Central memory CD8-positive, alpha-beta T cell (primary cell): Measurements from ENCODE around the gene PIP5K1C.

Experiments
- ATAC-seq: fragments of 150-1000 bp; cut with Tn5 transposase; replicated peaks from 2 replicates; pipeline ENCODE4 v1.10.0; 2022; ENCODE audit warnings: mild to moderate bottlenecking, moderate FRiP score, moderate number of reproducible peaks; ENCODE audit not compliant: poor library complexity, severe bottlenecking; ENCODE audit errors: extremely low read depth
- DNase-seq, 2 donors: peaks; one replicate each; pipeline ENCODE4 v3.0.0; 2021; ENCODE audit warnings: low spot score in 2 of 2
- H3K27ac Mint-ChIP-seq: one replicate; pipeline ENCODE4 v1.8.0; 2022; ENCODE audit warnings: low read depth, mild to moderate bottlenecking, moderate library complexity, mixed read lengths
- H3K27me3 Mint-ChIP-seq: one replicate; pipeline ENCODE4 v1.8.0; 2022; ENCODE audit warnings: mixed read lengths
- H3K36me3 Mint-ChIP-seq: one replicate; pipeline ENCODE4 v1.8.0; 2022; ENCODE audit warnings: mild to moderate bottlenecking, moderate library complexity, mixed read lengths; ENCODE audit not compliant: insufficient read depth
- H3K4me1 Mint-ChIP-seq: one replicate; pipeline ENCODE4 v1.8.0; 2022; ENCODE audit warnings: mixed read lengths
- H3K4me3 Mint-ChIP-seq: one replicate; pipeline ENCODE4 v1.8.0; 2022; ENCODE audit warnings: mild to moderate bottlenecking, moderate library complexity, mixed read lengths
- H3K9me3 Mint-ChIP-seq: one replicate; pipeline ENCODE4 v1.8.0; 2022; ENCODE audit warnings: mixed read lengths

PIP5K1C gene

GRCh38 chr19:3604987-3605343, 95.3 kb downstream of the PIP5K1C start:
- H3K36me3 Mint-ChIP-seq, result peaks cover 2% of the 10 kb centered on the region
- H3K27me3 Mint-ChIP-seq, result no peaks in the 10 kb centered on the region
- ATAC-seq, result peak; percentile 55
- no peak for DNase-seq
- no peak overlapping the region for H3K27ac Mint-ChIP-seq
- no peaks in the 10 kb centered on the region for H3K9me3 Mint-ChIP-seq
- peaks cover 8% of the 10 kb centered on the region for H3K4me1 Mint-ChIP-seq
- no peak overlapping the region for H3K4me3 Mint-ChIP-seq

GRCh38 chr19:3604227-3604986, 95.9 kb downstream of the PIP5K1C start:
- Mint-ChIP-seq H3K4me3 (no peak overlapping the region), H3K27me3 (no peaks in the 10 kb centered on the region), H3K9me3 (no peaks in the 10 kb centered on the region), H3K36me3 (no peaks in the 10 kb centered on the region), H3K27ac (no peak overlapping the region), H3K4me1 (peaks cover 8% of the 10 kb centered on the region)
- no peak for DNase-seq
- ATAC-seq, result no peak

- Mint-ChIP-seq H3K4me1 (peaks cover 6% of the 10 kb centered on the region), H3K9me3 (no peaks in the 10 kb centered on the region), H3K36me3 (no peaks in the 10 kb centered on the region), H3K27ac (no peak overlapping the region), H3K4me3 (no peak overlapping the region), H3K27me3 (no peaks in the 10 kb centered on the region)
- DNase-seq (no peak), ATAC-seq (no peak)
These were observed 97.0 kb downstream of the PIP5K1C start for GRCh38 chr19:3603121-3603811.

GRCh38 chr19:3601021-3601420, 99.2 kb downstream of the PIP5K1C start:
- ATAC-seq, result no peak

GRCh38 chr19:3599776-3600187, 100.5 kb downstream of the PIP5K1C start:
- Mint-ChIP-seq H3K4me3 (no peak overlapping the region), H3K27me3 (no peaks in the 10 kb centered on the region), H3K27ac (no peak overlapping the region), H3K4me1 (no peaks in the 10 kb centered on the region), H3K9me3 (no peaks in the 10 kb centered on the region), H3K36me3 (no peaks in the 10 kb centered on the region)
- no peak for ATAC-seq
- no peak for DNase-seq

More at GRCh38 chr19:3601021-3601420, 99.2 kb downstream of the PIP5K1C start:
- Mint-ChIP-seq H3K27me3 (no peaks in the 10 kb centered on the region), H3K36me3 (no peaks in the 10 kb centered on the region), H3K27ac (no peak overlapping the region), H3K4me3 (no peak overlapping the region), H3K9me3 (no peaks in the 10 kb centered on the region), H3K4me1 (no peaks in the 10 kb centered on the region)
- no peak for DNase-seq

GRCh38 chr19:3595521-3596061, 104.7 kb downstream of the PIP5K1C start:
- no peaks in the 10 kb centered on the region for H3K9me3 Mint-ChIP-seq
- H3K27me3 Mint-ChIP-seq, result no peaks in the 10 kb centered on the region
- H3K27ac Mint-ChIP-seq, result no peak overlapping the region
- H3K4me3 Mint-ChIP-seq, result no peak overlapping the region
- no peak for DNase-seq
- H3K36me3 Mint-ChIP-seq, result no peaks in the 10 kb centered on the region
- ATAC-seq, result no peak
- H3K4me1 Mint-ChIP-seq, result no peaks in the 10 kb centered on the region

GRCh38 chr19:3593156-3593555, 107.1 kb downstream of the PIP5K1C start:
- no peaks in the 10 kb centered on the region for H3K4me1 Mint-ChIP-seq
- no peaks in the 10 kb centered on the region for H3K36me3 Mint-ChIP-seq
- H3K27me3 Mint-ChIP-seq, result no peaks in the 10 kb centered on the region
- H3K4me3 Mint-ChIP-seq, result no peak overlapping the region
- H3K9me3 Mint-ChIP-seq, result no peaks in the 10 kb centered on the region
- ATAC-seq (no peak), DNase-seq (no peak)
- H3K27ac Mint-ChIP-seq, result peak overlapping the region; percentile 68

GRCh38 chr19:3591876-3592613, 108.2 kb downstream of the PIP5K1C start:
- Mint-ChIP-seq H3K27ac (no peak overlapping the region), H3K27me3 (no peaks in the 10 kb centered on the region), H3K4me1 (no peaks in the 10 kb centered on the region), H3K9me3 (no peaks in the 10 kb centered on the region), H3K36me3 (no peaks in the 10 kb centered on the region), H3K4me3 (no peak overlapping the region)
- ATAC-seq, result no peak
- no peak for DNase-seq

- Mint-ChIP-seq H3K4me3 (no peak overlapping the region), H3K9me3 (no peaks in the 10 kb centered on the region), H3K4me1 (no peaks in the 10 kb centered on the region), H3K27me3 (no peaks in the 10 kb centered on the region), H3K36me3 (no peaks in the 10 kb centered on the region), H3K27ac (no peak overlapping the region)
- DNase-seq (no peak), ATAC-seq (no peak)
These were observed 109.1 kb downstream of the PIP5K1C start for GRCh38 chr19:3590991-3591659.

GRCh38 chr19:3589949-3590348, 110.3 kb downstream of the PIP5K1C start:
- H3K4me1 Mint-ChIP-seq, result no peaks in the 10 kb centered on the region
- ATAC-seq (no peak), DNase-seq (no peak)
- H3K27me3 Mint-ChIP-seq, result no peaks in the 10 kb centered on the region
- H3K27ac Mint-ChIP-seq, result no peak overlapping the region
- H3K9me3 Mint-ChIP-seq, result no peaks in the 10 kb centered on the region
- no peak overlapping the region for H3K4me3 Mint-ChIP-seq
- no peaks in the 10 kb centered on the region for H3K36me3 Mint-ChIP-seq

- H3K27ac Mint-ChIP-seq, result no peak overlapping the region
- no peak overlapping the region for H3K4me3 Mint-ChIP-seq
- DNase-seq (no peak), ATAC-seq (no peak)
- no peaks in the 10 kb centered on the region for H3K9me3 Mint-ChIP-seq
- H3K36me3 Mint-ChIP-seq, result no peaks in the 10 kb centered on the region
- H3K27me3 Mint-ChIP-seq, result no peaks in the 10 kb centered on the region
- no peaks in the 10 kb centered on the region for H3K4me1 Mint-ChIP-seq
These were observed 110.8 kb downstream of the PIP5K1C start for GRCh38 chr19:3589439-3589838.

- Mint-ChIP-seq H3K9me3 (no peaks in the 10 kb centered on the region), H3K4me1 (no peaks in the 10 kb centered on the region), H3K27me3 (no peaks in the 10 kb centered on the region), H3K4me3 (no peak overlapping the region), H3K27ac (no peak overlapping the region), H3K36me3 (no peaks in the 10 kb centered on the region)
- no peak for DNase-seq
- no peak for ATAC-seq
These were observed 113.4 kb downstream of the PIP5K1C start for GRCh38 chr19:3586707-3587346.
